ENCODE data around the gene TSPEAR.

- TF ChIP-seq CTCF (IDR thresholded peaks at IDR 0.05) (no peak), TCF7L2 (IDR thresholded peaks at IDR 0.05; ENCODE audit: low read depth, low read length) (no peak), REST (IDR thresholded peaks at IDR 0.05; ENCODE audit: insufficient read depth in 1 of 2, low read depth in 2 of 2, low read length in 1 of 2) (no peak), POLR2AphosphoS5 (IDR thresholded peaks at IDR 0.05; ENCODE audit: low read depth, low read length) (no peak)
Observed at GRCh38 chr21:44510109-44510507, 201.3 kb downstream of the TSPEAR start.
